Lower leg skin (tissue), 4 donors: ENCODE results near the gene CLEC18A. TPM values are rescaled to one million over a fixed set of nuclear protein-coding genes. Genes with fewer than 3 reads are reported as not detected.

ENCODE experiments used
- DNase-seq, 2 donors: peaks; one replicate each; pipeline ENCODE4 v3.0.0-alpha.2; 2019; ENCODE audit warnings: low spot score in 2 of 2
- H3K4me3 ChIP-seq: fragments of 200-600 bp; sonication (generic); 2 replicates; pipeline ENCODE4 v1.5.1; 2017; ENCODE audit warnings: mild to moderate bottlenecking, low read depth; ENCODE audit not compliant: poor library complexity, severe bottlenecking
- CTCF ChIP-seq, 3 donors: fragments of 450-650 bp; IDR thresholded peaks; one replicate each; pipeline ENCODE4 v1.5.1; 2016; ENCODE audit warnings: antibody characterized with exemption in 3 of 3, mild to moderate bottlenecking in 3 of 3, moderate library complexity in 2 of 3
- POLR2A ChIP-seq, 2 donors: fragments of 450-650 bp; IDR thresholded peaks; one replicate each; pipeline ENCODE4 v1.6.1; 2016 to 2017; ENCODE audit warnings: antibody characterized with exemption in 2 of 2, mild to moderate bottlenecking in 1 of 2, moderate library complexity in 1 of 2
- WGBS, 2 donors: methylation state at CpG; one replicate each; pipeline ENCODE4 v1.1.5; 2018; 5-methylcytosine and 5-hydroxymethylcytosine counted together
- intact Hi-C: fragments of 100-400 bp; cut with DNase I; formaldehyde crosslinking; loops from one replicate; pipeline ENCODE4 v1.15.0; 2023; ENCODE audit warnings: low total_unique reads
- total RNA-seq, 4 donors: library from RNA; depleted of rRNA; stranded (reverse); fragments of >200 nt; gene quantifications; one replicate each; pipeline ENCODE4 v1.1.0, GENCODE V29; 2016

The CLEC18A gene
- total RNA-seq, 4 donors from 2014 or later = 0.12 to 1.2 (median 0.39) TPM

GRCh38 chr16:69909760-69910159, 41.4 kb upstream of the CLEC18A start:
- WGBS, 2 donors = 74 to 84% methylated on average over 7 of the region's 7 CpGs
- no peak for DNase-seq
- intact Hi-C loops = no loop called here
- TF ChIP-seq POLR2A (IDR thresholded peaks at IDR 0.05) (no peak), CTCF (IDR thresholded peaks at IDR 0.05) (no peak)
- no peak overlapping the region for H3K4me3 ChIP-seq

GRCh38 chr16:69910964-69911363, 40.2 kb upstream of the CLEC18A start:
- intact Hi-C loops = no loop called here
- DNase-seq = no peak
- no peak overlapping the region for H3K4me3 ChIP-seq
- TF ChIP-seq POLR2A (IDR thresholded peaks at IDR 0.05) (no peak), CTCF (IDR thresholded peaks at IDR 0.05) (no peak)
- whole genome bisulfite sequencing, 2 donors = 62 to 73% methylated on average over 3 of the region's 3 CpGs

- no peak overlapping the region for H3K4me3 ChIP-seq
- DNase-seq = no peak
- 57 to 78% methylated on average over 1 of the region's 1 CpG for WGBS, 2 donors
- intact Hi-C loops = no loop called here
- TF ChIP-seq POLR2A (IDR thresholded peaks at IDR 0.05) = no peak
- no peak for TF ChIP-seq CTCF (IDR thresholded peaks at IDR 0.05)
These were observed 34.7 kb upstream of the CLEC18A start for GRCh38 chr16:69916462-69916861.

- DNase-seq = no peak
- intact Hi-C loops = no loop called here
- no peak overlapping the region for H3K4me3 ChIP-seq
- TF ChIP-seq POLR2A (IDR thresholded peaks at IDR 0.05) = no peak
- TF ChIP-seq CTCF (IDR thresholded peaks at IDR 0.05) = no peak
- 59 to 67% methylated on average over 1 of the region's 1 CpG for WGBS, 2 donors
These were observed 33.8 kb upstream of the CLEC18A start for GRCh38 chr16:69917311-69917710.

GRCh38 chr16:69917739-69918138, 33.4 kb upstream of the CLEC18A start:
- no peak for DNase-seq
- intact Hi-C loops = no loop called here
- WGBS, 2 donors = 56 to 64% methylated on average over 20 of the region's 20 CpGs
- TF ChIP-seq CTCF (IDR thresholded peaks at IDR 0.05) (no peak), POLR2A (IDR thresholded peaks at IDR 0.05) (no peak)
- H3K4me3 ChIP-seq = no peak overlapping the region

- intact Hi-C loops = no loop called here
- WGBS, 2 donors = 68 to 100% methylated on average over 1 of the region's 1 CpG
- DNase-seq = no peak
- TF ChIP-seq POLR2A (IDR thresholded peaks at IDR 0.05) = no peak
- no peak for TF ChIP-seq CTCF (IDR thresholded peaks at IDR 0.05)
- H3K4me3 ChIP-seq = no peak overlapping the region
These were observed 32.9 kb upstream of the CLEC18A start for GRCh38 chr16:69918241-69918640.
